NCI-H128 (cell line): Measurements from ENCODE around the gene PRR14.

Experiments
- DNase-seq: peaks from one replicate; lab custom pipeline; 2025; ENCODE audit not compliant: unreplicated experiment; lab: John Stamatoyannopoulos, UW

The PRR14 gene

GRCh38 chr16:30658731-30659506, 8.2 kb downstream of the PRR14 start:
- DNase-seq: peak; percentile 78

GRCh38 chr16:30659507-30660423, 9.0 kb downstream of the PRR14 start:
- no peak for DNase-seq

GRCh38 chr16:30660424-30661261, 9.9 kb downstream of the PRR14 start:
- DNase-seq: no peak

GRCh38 chr16:30662449-30662848, 11.7 kb downstream of the PRR14 start:
- DNase-seq: no peak

- DNase-seq: no peak
Observed at GRCh38 chr16:30663038-30663437, 12.3 kb downstream of the PRR14 start.

- DNase-seq: no peak
Observed at GRCh38 chr16:30663820-30664219, 13.1 kb downstream of the PRR14 start.

GRCh38 chr16:30664616-30665109, 13.9 kb downstream of the PRR14 start:
- DNase-seq: no peak

- no peak for DNase-seq
Observed at GRCh38 chr16:30665155-30665829, 14.5 kb downstream of the PRR14 start.

- no peak for DNase-seq
Observed at GRCh38 chr16:30665830-30666190, 15.1 kb downstream of the PRR14 start.

GRCh38 chr16:30666681-30667080, 15.9 kb downstream of the PRR14 start:
- no peak for DNase-seq

GRCh38 chr16:30667361-30667905, 16.7 kb downstream of the PRR14 start:
- DNase-seq: no peak

GRCh38 chr16:30668393-30668792, 17.6 kb downstream of the PRR14 start:
- no peak for DNase-seq

GRCh38 chr16:30669026-30669902, 18.5 kb downstream of the PRR14 start:
- no peak for DNase-seq

GRCh38 chr16:30669903-30670824, 19.4 kb downstream of the PRR14 start:
- DNase-seq: no peak

GRCh38 chr16:30675143-30675542, 24.4 kb downstream of the PRR14 start:
- DNase-seq: no peak

- DNase-seq: no peak
Observed at GRCh38 chr16:30677931-30678585, 27.3 kb downstream of the PRR14 start.

GRCh38 chr16:30678586-30678970, 27.8 kb downstream of the PRR14 start:
- no peak for DNase-seq

- DNase-seq: no peak
Observed at GRCh38 chr16:30680326-30680725, 29.6 kb downstream of the PRR14 start.
